GM12878 (cell line): ENCODE data around the gene KDM3B. TPM values are rescaled to one million over a fixed set of nuclear protein-coding genes. Genes with fewer than 3 reads are reported as not detected.
A peak's percentile ranks its signal among the peaks of the same experiment; 100 is the strongest.

Experiments used
- ATAC-seq: fragments of 200-7000 bp; cut with Tn5 transposase; 3 replicates; pipeline ENCODE4 v1.9.1; 2020; ENCODE audit warnings: mild to moderate bottlenecking, moderate library complexity
- BruUV-seq: library from RNA; stranded (reverse); fragments of 400-500 nt; replicated peaks from 2 replicates; lab custom pipeline; 2021; lab: Mats Ljungman, UMichigan
- CTCF ChIA-PET: fragments of 300-600 bp; sonication (Branson Sonifier 250); formaldehyde crosslinking; extraction: SDS; loops from one replicate; lab custom pipeline; 2021; ENCODE audit warnings: inconsistent platforms; lab: Yijun Ruan, JAX
- POLR2A ChIA-PET: fragments of 350-600 bp; formaldehyde crosslinking; extraction: SDS; loops from one replicate; lab custom pipeline; 2021; ENCODE audit warnings: inconsistent platforms; lab: Charles Lee
- RAD21 ChIA-PET: fragments of 300-600 bp; sonication (Branson Sonifier 250); formaldehyde crosslinking; loops from one replicate; lab custom pipeline; 2023; ENCODE audit warnings: antibody characterized with exemption; ENCODE audit not compliant: unreplicated experiment; lab: Charles Lee
- SMC1A ChIA-PET: fragments of 300-600 bp; sonication (Branson Sonifier 250); formaldehyde crosslinking; loops from one replicate; lab custom pipeline; 2023; ENCODE audit not compliant: unreplicated experiment, uncharacterized antibody; lab: Charles Lee
- DNase-seq: peaks from one replicate; pipeline ENCODE4 v3.0.0-alpha.2; 2011; ENCODE audit warnings: low read depth, low spot score
- FAIRE-seq: peaks from 3 replicates; lab custom pipeline; 2011; peaks lifted over from hg19 to GRCh38; lab: Jason Lieb, UNC
- H2AFZ ChIP-seq: 2 replicates; pipeline ENCODE4 v1.6.0; 2011; ENCODE audit warnings: low read depth, low read length, control low read depth; ENCODE audit not compliant: control insufficient read depth
- H3K27ac ChIP-seq: 2 replicates; pipeline ENCODE4 v1.5.1; 2011; ENCODE audit warnings: control low read depth; ENCODE audit not compliant: control insufficient read depth, insufficient read depth
- H3K27me3 ChIP-seq, 2 experiments: replicated peaks in 1 of 2; 2 replicates each; pipeline versions ENCODE4 v1.6.0 to v1.6.1; 2011; ENCODE audit warnings: low read length in 1 of 2; ENCODE audit not compliant: control insufficient read depth in 2 of 2, insufficient read depth in 2 of 2
- H3K36me3 ChIP-seq, 2 experiments: 2 replicates each; pipeline ENCODE4 v1.5.1; 2011; ENCODE audit warnings: low read length in 1 of 2; ENCODE audit not compliant: control insufficient read depth in 2 of 2, insufficient read depth in 2 of 2
- H3K4me1 ChIP-seq: 2 replicates; pipeline ENCODE4 v1.6.1; 2011; ENCODE audit warnings: mild to moderate bottlenecking, low read length, moderate library complexity, mixed read lengths; ENCODE audit not compliant: control insufficient read depth, insufficient read depth
- H3K4me2 ChIP-seq: 2 replicates; pipeline ENCODE4 v1.6.0; 2011; ENCODE audit warnings: control low read depth; ENCODE audit not compliant: control insufficient read depth, insufficient read depth
- H3K4me3 ChIP-seq: fragments of 200-600 bp; sonication (generic); 2 replicates; pipeline ENCODE4 v1.5.1; 2016
- H3K79me2 ChIP-seq: 2 replicates; pipeline ENCODE4 v1.6.0; 2011; ENCODE audit warnings: low read length; ENCODE audit not compliant: control insufficient read depth, insufficient read depth
- H3K9ac ChIP-seq: 2 replicates; pipeline ENCODE4 v1.8.0; 2011; ENCODE audit warnings: low read length, control low read depth, mixed read lengths; ENCODE audit not compliant: control insufficient read depth, insufficient read depth
- H3K9me3 ChIP-seq: replicated peaks from 3 replicates; pipeline ENCODE4 v1.5.1; 2011; ENCODE audit warnings: mild to moderate bottlenecking, low read length; ENCODE audit not compliant: control insufficient read depth, insufficient read depth
- H4K20me1 ChIP-seq: 2 replicates; pipeline ENCODE4 v1.6.0; 2011; ENCODE audit not compliant: control insufficient read depth, insufficient read depth
- ATF7 ChIP-seq: fragments of 450-650 bp; IDR thresholded peaks from 2 replicates; pipeline ENCODE4 v1.6.1; 2016; ENCODE audit warnings: low read depth, mild to moderate bottlenecking
- BMI1 ChIP-seq: fragments of 450-650 bp; IDR thresholded peaks from 2 replicates; pipeline ENCODE4 v1.6.1; 2016; ENCODE audit warnings: mild to moderate bottlenecking, moderate library complexity, borderline replicate concordance
- BRCA1 ChIP-seq: IDR thresholded peaks from 2 replicates; pipeline ENCODE4 v1.6.1; 2011; ENCODE audit warnings: low read depth, low read length, improper control_type of control experiment
- CHD2 ChIP-seq: IDR thresholded peaks from 2 replicates; pipeline ENCODE4 v1.6.1; 2011; ENCODE audit warnings: low read depth, low read length, improper control_type of control experiment, borderline replicate concordance
- CHD4 ChIP-seq: fragments of 200-600 bp; sonication (generic); IDR thresholded peaks from 2 replicates; pipeline ENCODE4 v1.6.1; 2016; ENCODE audit warnings: mild to moderate bottlenecking
- HDAC2 ChIP-seq: fragments of 200-600 bp; sonication (generic); IDR thresholded peaks from 2 replicates; pipeline ENCODE4 v1.6.1; 2017
- MEF2A ChIP-seq: IDR thresholded peaks from 2 replicates; pipeline ENCODE4 v1.6.1; 2011; ENCODE audit warnings: low read depth, mild to moderate bottlenecking, low read length, moderate library complexity; ENCODE audit not compliant: insufficient read depth
- MYC ChIP-seq: IDR thresholded peaks from 2 replicates; pipeline ENCODE4 v1.6.1; 2011; ENCODE audit warnings: mild to moderate bottlenecking, low read length, moderate library complexity, inconsistent platforms; ENCODE audit not compliant: insufficient read depth, insufficient replicate concordance, insufficient read length, severe bottlenecking
- NR2C1 ChIP-seq: fragments of 450-650 bp; IDR thresholded peaks from 2 replicates; pipeline ENCODE4 v1.6.1; 2017; ENCODE audit warnings: antibody characterized with exemption, mild to moderate bottlenecking, moderate library complexity
- POLR2A ChIP-seq: IDR thresholded peaks from 2 replicates; pipeline ENCODE4 v1.6.1; 2011; ENCODE audit warnings: low read depth, mild to moderate bottlenecking, low read length
- RFX5 ChIP-seq: IDR thresholded peaks from 2 replicates; pipeline ENCODE4 v1.6.1; 2011; ENCODE audit warnings: low read depth, low read length, improper control_type of control experiment
- SP1 ChIP-seq: IDR thresholded peaks from one replicate; pipeline ENCODE4 v1.6.1; 2011; ENCODE audit warnings: low read depth, low read length
- SREBF1 ChIP-seq: IDR thresholded peaks from 2 replicates; pipeline ENCODE4 v1.6.1; 2012; ENCODE audit warnings: mild to moderate bottlenecking, low read length
- SUPT20H ChIP-seq: IDR thresholded peaks from 2 replicates; pipeline ENCODE4 v1.6.1; 2011; ENCODE audit warnings: low read depth, mild to moderate bottlenecking, low read length, moderate library complexity, borderline replicate concordance; ENCODE audit not compliant: control insufficient read depth
- TAF1 ChIP-seq: IDR thresholded peaks from 2 replicates; pipeline ENCODE4 v1.6.1; 2011; ENCODE audit warnings: mild to moderate bottlenecking, low read depth, low read length, borderline replicate concordance
- TCF12 ChIP-seq: IDR thresholded peaks from 2 replicates; pipeline ENCODE4 v1.6.1; 2011; ENCODE audit warnings: low read depth, mild to moderate bottlenecking, low read length
- WRNIP1 ChIP-seq: IDR thresholded peaks from 2 replicates; pipeline ENCODE4 v1.6.1; 2011; ENCODE audit warnings: low read depth, low read length, improper control_type of control experiment, borderline replicate concordance
- WGBS: methylation state at CpG from one replicate; pipeline ENCODE4 v1.1.6; 2016; ENCODE audit warnings: low lambda C conversion rate; ENCODE audit not compliant: insufficient replicate concordance, insufficient coverage; ENCODE audit errors: missing lambda C conversion rate; 5-methylcytosine and 5-hydroxymethylcytosine counted together
- in situ Hi-C: fragments of 300-500 bp; cut with MboI; formaldehyde crosslinking; loops from 9 replicates; pipeline ENCODE4 v1.14.3; 2018; ENCODE audit warnings: mixed read lengths
- intact Hi-C: fragments of 100-400 bp; cut with micrococcal nuclease; formaldehyde crosslinking; loops from one replicate; pipeline ENCODE4 v1.14.2; 2022; ENCODE audit not compliant: unreplicated experiment
- polyA plus RNA-seq, 11 experiments: library from polyadenylated mRNA; depleted of rRNA in 4 of 11; unstranded in 6 of 11; stranded (reverse) in 5 of 11; fragments of >200 nt; fragmentation: Nextera tagmentation in 4 of 11; fragmentation: Illumina TruSeq in 1 of 11; extraction: Ambion mirVana in 4 of 11; extraction: Trizol in 1 of 11; gene quantifications; 1 replicate in 1 of 11; 2 replicates in 10 of 11; pipeline versions ENCODE4 v1.2.1 to v1.2.3, GENCODE V29; 2011 to 2016; ENCODE audit warnings: inconsistent platforms in 2 of 11, missing spikeins in 2 of 11, low read depth in 1 of 11
- total RNA-seq, 4 experiments: library from RNA; depleted of rRNA in 3 of 4; stranded (reverse); fragments of >200 nt in 3 of 4; fragmentation: Illumina TruSeq in 1 of 4; extraction: Trizol in 1 of 4; gene quantifications; 2 replicates each; pipeline versions ENCODE4 v1.2.1 to v1.2.3, GENCODE V29; 2013 to 2021
- TF ChIP-seq, protein P1 (sequence below): IDR thresholded peaks from 2 replicates; pipeline ENCODE4 v1.6.1; 2011; ENCODE audit warnings: borderline replicate concordance, low read depth, mild to moderate bottlenecking, moderate library complexity, mixed read lengths, low read length; ENCODE audit not compliant: insufficient read depth; ENCODE audit errors: extremely low read length
- TF ChIP-seq, protein P2 (sequence below): fragments of 150-350 bp; IDR thresholded peaks from 2 replicates; pipeline ENCODE4 v1.6.1; 2014; ENCODE audit warnings: mild to moderate bottlenecking, low read depth, low read length
- TF ChIP-seq, protein P3 (sequence below): IDR thresholded peaks from 2 replicates; pipeline ENCODE4 v1.6.1; 2012; ENCODE audit warnings: low read depth, low read length, improper control_type of control experiment

Gene KDM3B
- total and polyA plus RNA-seq, 10 of the 15 experiments (the other 5 are each of a cell fraction or from before 2014, with no cell fraction given): 8.5 to 45.7 (median 29.0) TPM

DNA sequence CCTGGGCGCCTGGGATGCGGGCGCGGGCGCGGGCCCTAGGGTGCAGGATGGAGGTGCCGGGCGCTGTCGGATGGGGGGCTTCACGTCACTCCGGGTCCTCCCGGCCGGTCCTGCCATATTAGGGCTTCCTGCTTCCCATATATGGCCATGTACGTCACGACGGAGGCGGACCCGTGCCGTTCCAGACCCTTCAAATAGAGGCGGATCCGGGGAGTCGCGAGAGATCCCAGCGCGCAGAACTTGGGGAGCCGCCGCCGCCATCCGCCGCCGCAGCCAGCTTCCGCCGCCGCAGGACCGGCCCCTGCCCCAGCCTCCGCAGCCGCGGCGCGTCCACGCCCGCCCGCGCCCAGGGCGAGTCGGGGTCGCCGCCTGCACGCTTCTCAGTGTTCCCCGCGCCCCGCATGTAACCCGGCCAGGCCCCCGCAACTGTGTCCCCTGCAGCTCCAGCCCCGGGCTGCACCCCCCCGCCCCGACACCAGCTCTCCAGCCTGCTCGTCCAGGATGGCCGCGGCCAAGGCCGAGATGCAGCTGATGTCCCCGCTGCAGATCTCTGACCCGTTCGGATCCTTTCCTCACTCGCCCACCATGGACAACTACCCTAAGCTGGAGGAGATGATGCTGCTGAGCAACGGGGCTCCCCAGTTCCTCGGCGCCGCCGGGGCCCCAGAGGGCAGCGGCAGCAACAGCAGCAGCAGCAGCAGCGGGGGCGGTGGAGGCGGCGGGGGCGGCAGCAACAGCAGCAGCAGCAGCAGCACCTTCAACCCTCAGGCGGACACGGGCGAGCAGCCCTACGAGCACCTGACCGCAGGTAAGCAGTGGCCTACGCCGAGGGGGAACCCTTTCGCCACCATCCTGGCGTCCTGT, 113.0 kb downstream of the KDM3B start, which contains the start of gene EGR1:
Gene EGR1 (plus strand): TSS at position 219 of the 864 bp plus-strand sequence. CDS start 283 bp downstream, at position 502.
- no TSS peak for BruUV-seq
- ChIA-PET POLR2A (interaction anchor here (1.0 to 1.9 kb wide), 13 partner anchors 10 to 807 kb away, joined by 3 to 14 read pairs (median 4); partner anchors contain the start of genes CDC23, ETF1 and KDM3B), SMC1A (interaction anchor here (0.6 to 1.2 kb wide), 3 partner anchors 16 to 78 kb away, joined by 3 to 7 read pairs (median 4); partner anchors contain the start of gene ETF1), CTCF (interaction anchor here (0.8 to 9.2 kb wide), 10 partner anchors 15 to 285 kb away, joined by 3 to 71 read pairs (median 8); partner anchors contain the start of genes ETF1, FAM53C and KDM3B), RAD21 (interaction anchor here (0.6 to 2.7 kb wide), 9 partner anchors 10 to 921 kb away, joined by 3 to 12 read pairs (median 4); partner anchors contain the start of genes BRD8, ETF1, FAM53C and HSPA9)
- Histone ChIP-seq H3K27ac (peak within 1 kb of the TSS; percentile 98), H3K4me3 (peak within 1 kb of the TSS; percentile 80), H3K4me2 (peak within 1 kb of the TSS; percentile 97), H3K36me3 (no peaks in the 10 kb centered on the region; a peak in 1 of 4 replicates), H4K20me1 (no peaks in the 10 kb centered on the region), H3K4me1 (peaks cover 8% of the 10 kb centered on the region), H2AFZ (peak within 1 kb of the TSS; percentile 84), H3K9me3 (no peaks in the 10 kb centered on the region), H3K9ac (peak within 1 kb of the TSS; percentile 89), H3K27me3 (peaks cover 0 to 6% of the 10 kb centered on the region in 2 experiments; a peak in 1 of 4 replicates), H3K79me2 (no peaks in the 10 kb centered on the region)
- ATAC-seq (peak; percentile 70), DNase-seq (peak; percentile 68), FAIRE-seq (no peak)
- intact Hi-C loops: loop anchor here (1.0 to 10.0 kb wide), 3 partner anchors 27 to 799 kb away; partner anchors contain the start of gene HNRNPA0
- 1% methylated on average over 67 of the region's 85 CpGs for WGBS
- in situ Hi-C loops: no loop called here
- TF ChIP-seq MYC (no peak), BMI1 (no peak), ATF7 (no peak; the same call in 1 of the 2 replicates), WRNIP1 (no peak), TAF1 (no peak), TCF12 (no peak), POLR2A (peak; percentile 96), CHD4 (no peak), HDAC2 (no peak), CHD2 (no peak), BRCA1 (no peak), MEF2A (0 out of 2 replicates have a peak, but pooled peaks have one; percentile 4), SREBF1 (no peak; the same call in 1 of the 2 replicates), NR2C1 (peak; percentile 39), SP1 (peak; percentile 37), SUPT20H (no peak), RFX5 (no peak)
- TF ChIP-seq, protein P1, sequence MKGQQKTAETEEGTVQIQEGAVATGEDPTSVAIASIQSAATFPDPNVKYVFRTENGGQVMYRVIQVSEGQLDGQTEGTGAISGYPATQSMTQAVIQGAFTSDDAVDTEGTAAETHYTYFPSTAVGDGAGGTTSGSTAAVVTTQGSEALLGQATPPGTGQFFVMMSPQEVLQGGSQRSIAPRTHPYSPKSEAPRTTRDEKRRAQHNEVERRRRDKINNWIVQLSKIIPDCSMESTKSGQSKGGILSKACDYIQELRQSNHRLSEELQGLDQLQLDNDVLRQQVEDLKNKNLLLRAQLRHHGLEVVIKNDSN: no peak
- TF ChIP-seq, protein P2, sequence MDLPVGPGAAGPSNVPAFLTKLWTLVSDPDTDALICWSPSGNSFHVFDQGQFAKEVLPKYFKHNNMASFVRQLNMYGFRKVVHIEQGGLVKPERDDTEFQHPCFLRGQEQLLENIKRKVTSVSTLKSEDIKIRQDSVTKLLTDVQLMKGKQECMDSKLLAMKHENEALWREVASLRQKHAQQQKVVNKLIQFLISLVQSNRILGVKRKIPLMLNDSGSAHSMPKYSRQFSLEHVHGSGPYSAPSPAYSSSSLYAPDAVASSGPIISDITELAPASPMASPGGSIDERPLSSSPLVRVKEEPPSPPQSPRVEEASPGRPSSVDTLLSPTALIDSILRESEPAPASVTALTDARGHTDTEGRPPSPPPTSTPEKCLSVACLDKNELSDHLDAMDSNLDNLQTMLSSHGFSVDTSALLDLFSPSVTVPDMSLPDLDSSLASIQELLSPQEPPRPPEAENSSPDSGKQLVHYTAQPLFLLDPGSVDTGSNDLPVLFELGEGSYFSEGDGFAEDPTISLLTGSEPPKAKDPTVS: no peak
- TF ChIP-seq, protein P3, sequence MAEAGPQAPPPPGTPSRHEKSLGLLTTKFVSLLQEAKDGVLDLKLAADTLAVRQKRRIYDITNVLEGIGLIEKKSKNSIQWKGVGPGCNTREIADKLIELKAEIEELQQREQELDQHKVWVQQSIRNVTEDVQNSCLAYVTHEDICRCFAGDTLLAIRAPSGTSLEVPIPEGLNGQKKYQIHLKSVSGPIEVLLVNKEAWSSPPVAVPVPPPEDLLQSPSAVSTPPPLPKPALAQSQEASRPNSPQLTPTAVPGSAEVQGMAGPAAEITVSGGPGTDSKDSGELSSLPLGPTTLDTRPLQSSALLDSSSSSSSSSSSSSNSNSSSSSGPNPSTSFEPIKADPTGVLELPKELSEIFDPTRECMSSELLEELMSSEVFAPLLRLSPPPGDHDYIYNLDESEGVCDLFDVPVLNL: no peak
